Fibroblast of lung (primary cell): ENCODE measurements around the gene CASP14. TPM values are rescaled to one million over a fixed set of nuclear protein-coding genes. Genes with fewer than 3 reads are reported as not detected.

Experiments used
- DNase-seq, 2 donors: peaks; one replicate each; pipeline versions ENCODE4 v3.0.0 to v3.0.0-alpha.2; 2010; ENCODE audit warnings: low read depth in 2 of 2
- H2AFZ ChIP-seq: 2 replicates; pipeline ENCODE4 v1.5.1; 2012; ENCODE audit warnings: low read length, control low read depth, inconsistent platforms
- H3K27ac ChIP-seq: 2 replicates; pipeline ENCODE4 v1.5.1; 2011; ENCODE audit warnings: low read length, control low read depth; ENCODE audit not compliant: insufficient read depth
- H3K27me3 ChIP-seq: 2 replicates; pipeline ENCODE4 v1.5.1; 2011; ENCODE audit warnings: mild to moderate bottlenecking, low read length; ENCODE audit not compliant: control insufficient read depth, insufficient read depth
- H3K36me3 ChIP-seq: 2 replicates; pipeline ENCODE4 v1.5.1; 2011; ENCODE audit warnings: low read length; ENCODE audit not compliant: control insufficient read depth, insufficient read depth
- H3K4me1 ChIP-seq: 2 replicates; pipeline ENCODE4 v1.5.1; 2011; ENCODE audit warnings: low read length; ENCODE audit not compliant: control insufficient read depth, insufficient read depth; ENCODE audit errors: extremely low read depth
- H3K4me2 ChIP-seq: 2 replicates; pipeline ENCODE4 v1.5.1; 2011; ENCODE audit warnings: low read length, control low read depth; ENCODE audit not compliant: insufficient read depth; ENCODE audit errors: extremely low read depth
- H3K4me3 ChIP-seq, 4 experiments: fragments of 200-600 bp in 1 of 4; sonication (generic) in 1 of 4; replicated peaks in 1 of 4; 2 replicates each; pipeline ENCODE4 v1.5.1; 2011 to 2016; ENCODE audit warnings: low read length in 4 of 4, low read depth in 3 of 4, mild to moderate bottlenecking in 3 of 4, control low read depth in 2 of 4, inconsistent platforms in 1 of 4, mixed read lengths in 1 of 4; ENCODE audit not compliant: insufficient read depth in 1 of 4; ENCODE audit errors: control extremely low read depth in 1 of 4
- H3K79me2 ChIP-seq: 2 replicates; pipeline ENCODE4 v1.5.1; 2012; ENCODE audit warnings: mild to moderate bottlenecking, low read length, inconsistent platforms; ENCODE audit not compliant: control insufficient read depth, insufficient read depth
- H3K9ac ChIP-seq: 2 replicates; pipeline ENCODE4 v1.5.1; 2011; ENCODE audit warnings: mild to moderate bottlenecking, low read length, control low read depth; ENCODE audit not compliant: insufficient read depth
- H3K9me3 ChIP-seq: 2 replicates; pipeline ENCODE4 v1.5.1; 2012; ENCODE audit warnings: low read depth, low read length; ENCODE audit not compliant: control insufficient read depth, insufficient read depth
- H4K20me1 ChIP-seq: 2 replicates; pipeline ENCODE4 v1.5.1; 2011; ENCODE audit warnings: low read length; ENCODE audit not compliant: control insufficient read depth, insufficient read depth; ENCODE audit errors: extremely low read depth
- CTCF ChIP-seq, 2 donors: IDR thresholded peaks in 1 of 2; conservative IDR thresholded peaks in 1 of 2; 1 replicate in 1 of 2; 2 replicates in 1 of 2; pipeline ENCODE4 v1.5.1; 2011 to 2012; ENCODE audit warnings: low read length in 2 of 2, control low read depth in 1 of 2, inconsistent platforms in 1 of 2, low read depth in 1 of 2, mild to moderate bottlenecking in 1 of 2
- EZH2 ChIP-seq: IDR thresholded peaks from 2 replicates; pipeline ENCODE4 v1.5.1; 2012; ENCODE audit warnings: low read length, control low read depth, mild to moderate bottlenecking; ENCODE audit errors: missing control alignments
- polyA plus RNA-seq, 2 donors: library from polyadenylated mRNA; depleted of rRNA in 1 of 2; stranded (reverse) in 1 of 2; unstranded in 1 of 2; fragments of >200 nt; gene quantifications; 2 replicates each; pipeline ENCODE4 v1.2.1, GENCODE V29; 2011 to 2012; ENCODE audit warnings: missing spikeins in 1 of 2
- total RNA-seq: library from RNA; depleted of rRNA; stranded (reverse); fragments of >200 nt; gene quantifications from 2 replicates; pipeline ENCODE4 v1.2.1, GENCODE V29; 2014

CASP14 gene
- total and polyA plus RNA-seq, 2 donors (not counting 1 experiment from before 2014, with no cell fraction given): not detected

DNA sequence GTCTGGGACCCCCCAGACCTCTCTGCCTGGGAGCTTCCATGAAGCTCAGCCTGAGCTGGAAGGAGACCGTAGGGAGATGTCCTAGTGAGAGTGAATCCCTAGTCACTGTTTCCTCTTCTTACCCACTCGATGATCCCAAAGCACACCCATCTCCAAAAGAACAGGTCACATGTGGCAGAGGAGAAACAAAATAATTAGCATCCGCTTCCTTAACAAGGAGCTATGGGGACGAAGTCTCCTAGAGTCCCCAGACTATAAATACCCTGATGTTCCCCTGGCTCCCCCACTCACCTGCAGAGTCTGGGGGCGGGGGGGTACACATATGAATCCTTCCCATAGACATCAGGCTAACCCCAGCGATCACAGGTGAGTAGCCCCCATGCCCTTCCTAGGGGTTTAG lies 32.6 kb downstream of the CASP14 start, which contains the start of gene OR1I1:
TSS of gene OR1I1 (plus strand) at position 301 of the 400 bp plus-strand sequence. CDS start 4,855 bp downstream, outside the sequence.
- H3K4me2 ChIP-seq: no peak within 1 kb of the TSS
- no peaks in the 10 kb centered on the region for H3K9me3 ChIP-seq
- no peak within 1 kb of the TSS for H3K4me3 ChIP-seq
- no peaks in the 10 kb centered on the region for H3K4me1 ChIP-seq
- no peak within 1 kb of the TSS for H3K9ac ChIP-seq
- H3K36me3 ChIP-seq: no peaks in the 10 kb centered on the region
- peaks cover under 1% of the 10 kb centered on the region for H3K27me3 ChIP-seq
- no peak within 1 kb of the TSS for H3K27ac ChIP-seq
- no peak within 1 kb of the TSS for H2AFZ ChIP-seq
- DNase-seq: no peak
- no peaks in the 10 kb centered on the region for H3K79me2 ChIP-seq
- TF ChIP-seq CTCF (conservative IDR thresholded peaks at IDR 0.05 in 1 of 2, IDR thresholded peaks at IDR 0.05 in 1 of 2; ENCODE audit: low read depth in 1 of 2, low read length in 2 of 2) (no peak), EZH2 (no peak)
- H4K20me1 ChIP-seq: no peaks in the 10 kb centered on the region

DNA sequence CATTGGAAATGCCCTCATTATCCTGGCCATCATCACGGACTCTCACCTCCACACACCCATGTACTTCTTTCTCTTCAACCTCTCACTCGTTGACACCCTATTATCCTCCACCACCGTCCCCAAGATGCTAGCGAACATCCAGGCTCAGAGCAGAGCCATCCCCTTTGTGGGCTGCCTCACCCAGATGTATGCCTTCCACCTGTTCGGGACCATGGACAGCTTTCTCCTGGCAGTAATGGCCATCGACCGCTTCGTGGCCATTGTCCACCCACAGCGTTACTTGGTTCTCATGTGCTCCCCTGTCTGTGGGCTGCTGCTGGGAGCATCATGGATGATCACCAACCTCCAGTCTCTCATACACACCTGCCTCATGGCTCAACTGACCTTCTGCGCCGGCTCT lies 37.9 kb downstream of the CASP14 start:
- H3K27ac ChIP-seq: no peak overlapping the region
- peaks cover 4% of the 10 kb centered on the region for H3K27me3 ChIP-seq
- no peak for DNase-seq
- no peaks in the 10 kb centered on the region for H4K20me1 ChIP-seq
- H3K4me2 ChIP-seq: no peak overlapping the region
- no peak for TF ChIP-seq CTCF (conservative IDR thresholded peaks at IDR 0.05 in 1 of 2, IDR thresholded peaks at IDR 0.05 in 1 of 2; ENCODE audit: low read depth in 1 of 2, low read length in 2 of 2)
- no peak for TF ChIP-seq EZH2
- H2AFZ ChIP-seq: no peak overlapping the region
- H3K9ac ChIP-seq: no peak overlapping the region
- peaks cover 2% of the 10 kb centered on the region for H3K4me1 ChIP-seq
- no peaks in the 10 kb centered on the region for H3K36me3 ChIP-seq
- no peaks in the 10 kb centered on the region for H3K79me2 ChIP-seq
- H3K4me3 ChIP-seq: no peak overlapping the region
- H3K9me3 ChIP-seq: no peaks in the 10 kb centered on the region

- Histone ChIP-seq H3K79me2 (no peaks in the 10 kb centered on the region), H3K4me3 (peak overlapping the region in 1 of 4 experiments; percentile 25), H4K20me1 (no peaks in the 10 kb centered on the region), H3K4me2 (peak overlapping the region; percentile 72), H3K9ac (no peak overlapping the region), H3K27ac (no peak overlapping the region), H3K9me3 (no peaks in the 10 kb centered on the region), H3K27me3 (peaks cover under 1% of the 10 kb centered on the region), H3K4me1 (peaks cover 3% of the 10 kb centered on the region), H3K36me3 (no peaks in the 10 kb centered on the region), H2AFZ (no peak overlapping the region)
- peak; percentile 54 to 63 for TF ChIP-seq CTCF (conservative IDR thresholded peaks at IDR 0.05 in 1 of 2, IDR thresholded peaks at IDR 0.05 in 1 of 2; ENCODE audit: low read depth in 1 of 2, low read length in 2 of 2)
- TF ChIP-seq EZH2: no peak
- peak; percentile 50 to 77 for DNase-seq
Observed at GRCh38 chr19:15091918-15092753, 42.9 kb downstream of the CASP14 start.
